Activated naive CD8-positive, alpha-beta T cell treated with anti-CD3 and anti-CD28 coated beads, Interleukin-2, amount 10 ng/mL, durations not matched to agents 7 days and 5 days (primary cell): Measurements from ENCODE around the gene MGAT1. TPM values are rescaled to one million over a fixed set of nuclear protein-coding genes. Genes with fewer than 3 reads are reported as not detected.

Source experiments
- ATAC-seq: fragments of 150-1000 bp; cut with Tn5 transposase; one replicate; pipeline ENCODE4 v1.10.0; 2021; ENCODE audit warnings: low read depth, moderate library complexity
- POLR2A ChIA-PET: fragments of 350-600 bp; sonication (Branson Sonifier 250); formaldehyde crosslinking; loops from one replicate; lab custom pipeline; 2021; ENCODE audit warnings: antibody characterized with exemption; lab: Charles Lee
- DNase-seq: peaks from one replicate; pipeline ENCODE4 v3.0.0; 2021
- H3K27ac Mint-ChIP-seq: one replicate; pipeline ENCODE4 v1.8.0; 2022; ENCODE audit warnings: mild to moderate bottlenecking, mixed read lengths
- H3K27me3 Mint-ChIP-seq: one replicate; pipeline ENCODE4 v1.8.0; 2022; ENCODE audit warnings: mild to moderate bottlenecking, moderate library complexity, mixed read lengths
- H3K36me3 Mint-ChIP-seq: one replicate; pipeline ENCODE4 v1.8.0; 2021; ENCODE audit warnings: mild to moderate bottlenecking, mixed read lengths
- H3K4me1 Mint-ChIP-seq: one replicate; pipeline ENCODE4 v1.8.0; 2021; ENCODE audit warnings: mixed read lengths
- H3K4me3 Mint-ChIP-seq: one replicate; pipeline ENCODE4 v1.8.0; 2022; ENCODE audit warnings: mild to moderate bottlenecking, moderate library complexity, mixed read lengths
- H3K9me3 Mint-ChIP-seq: one replicate; pipeline ENCODE4 v1.8.0; 2021; ENCODE audit warnings: mixed read lengths
- total RNA-seq, 2 experiments: library from RNA; stranded (reverse); gene quantifications; one replicate each; pipeline ENCODE4 v1.2.3, GENCODE V29; 2021

Gene MGAT1
- total RNA-seq, 2 experiments from 2014 or later, result 177 to 186 TPM

- ATAC-seq, result no peak
- Mint-ChIP-seq H3K36me3 (no peaks in the 10 kb centered on the region), H3K4me3 (no peak overlapping the region), H3K4me1 (peaks cover 14% of the 10 kb centered on the region), H3K27ac (no peak overlapping the region), H3K27me3 (no peaks in the 10 kb centered on the region), H3K9me3 (no peaks in the 10 kb centered on the region)
- POLR2A ChIA-PET, result interaction anchor here (1.1 kb wide), 1 partner anchor 10 kb away, joined by 3 read pairs; no protein-coding TSS in a partner anchor
- DNase-seq, result no peak
Observed at GRCh38 chr5:180820788-180821321, 18.2 kb upstream of the MGAT1 start.

DNA sequence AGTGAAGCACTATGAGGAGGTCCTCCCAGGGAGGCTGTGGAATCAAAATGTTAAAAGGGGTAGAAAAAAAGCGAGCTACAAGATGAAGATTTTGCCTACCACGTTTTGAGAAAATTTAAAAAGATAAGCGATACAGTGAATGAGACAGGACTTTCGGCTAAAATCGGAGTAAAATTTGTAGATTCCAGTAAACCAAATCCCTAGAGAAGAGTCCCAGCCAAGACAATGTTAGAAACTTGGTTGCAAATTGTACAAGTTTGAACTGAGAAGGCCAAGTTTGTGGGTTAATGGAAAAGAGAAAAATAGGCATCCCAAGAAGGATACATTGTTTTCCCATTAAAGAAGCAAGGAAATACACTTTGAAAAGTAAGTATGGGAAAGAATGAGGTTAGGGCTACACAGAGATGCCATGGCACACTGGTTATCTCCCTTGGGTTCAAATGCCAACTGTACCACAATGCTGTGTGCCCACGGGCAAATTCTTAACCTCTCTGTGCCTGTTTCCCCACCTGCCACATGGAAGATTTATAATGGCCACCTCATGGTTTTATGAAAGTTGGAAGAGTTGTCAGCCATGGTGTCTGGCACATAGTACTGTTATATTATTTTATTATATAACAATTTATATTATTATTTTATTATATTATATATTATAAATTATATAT, 16.2 kb upstream of the MGAT1 start:
- DNase-seq, result no peak
- Mint-ChIP-seq H3K4me1 (peaks cover 22% of the 10 kb centered on the region), H3K4me3 (no peak overlapping the region), H3K36me3 (no peaks in the 10 kb centered on the region), H3K9me3 (no peaks in the 10 kb centered on the region), H3K27ac (no peak overlapping the region), H3K27me3 (no peaks in the 10 kb centered on the region)
- POLR2A ChIA-PET, result interaction anchor here (3.3 kb wide), 1 partner anchor 12 kb away, joined by 35 read pairs; no protein-coding TSS in a partner anchor
- ATAC-seq, result no peak

DNA sequence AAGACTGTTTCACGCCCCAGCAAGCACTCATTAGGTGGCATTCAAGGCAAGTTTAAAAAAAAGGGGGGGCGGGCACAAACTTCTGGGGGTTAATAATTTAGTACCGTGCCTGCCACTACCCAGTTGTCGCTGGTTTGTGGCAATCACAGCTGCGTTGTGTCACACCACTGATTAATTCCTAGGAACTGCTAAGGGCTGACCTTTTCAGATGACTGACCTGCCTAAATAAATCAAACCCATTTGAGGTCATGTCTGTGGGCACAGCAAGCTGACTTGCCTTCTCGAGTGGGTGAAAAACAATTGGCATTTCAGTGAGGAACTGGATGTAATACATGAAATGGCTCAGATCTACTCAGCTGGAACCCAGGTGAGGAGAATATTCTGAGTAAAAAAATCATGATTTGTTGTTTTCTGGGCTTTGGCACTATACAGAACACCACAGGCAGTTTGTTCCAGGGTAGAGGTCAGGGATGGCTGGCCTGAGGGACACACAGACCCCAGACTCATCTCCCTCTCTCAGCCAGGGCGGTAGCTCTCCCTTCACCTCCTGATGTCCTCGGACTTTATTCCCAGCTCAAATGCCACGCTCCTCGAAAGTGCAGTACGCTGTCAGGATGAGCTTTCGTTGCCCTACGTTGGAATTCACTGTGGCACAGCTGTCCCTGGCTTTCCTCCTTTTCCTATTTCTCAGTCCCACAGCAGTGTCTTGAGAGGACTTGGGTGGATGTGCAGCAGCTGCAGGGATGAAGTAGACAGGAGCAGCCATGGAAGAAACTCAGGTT, 15.5 kb upstream of the MGAT1 start:
- no peak overlapping the region for H3K4me3 Mint-ChIP-seq
- no peaks in the 10 kb centered on the region for H3K36me3 Mint-ChIP-seq
- ATAC-seq (no peak), DNase-seq (no peak)
- no peaks in the 10 kb centered on the region for H3K27me3 Mint-ChIP-seq
- POLR2A ChIA-PET, result interaction anchor here (0.9 to 3.3 kb wide), 3 partner anchors 13 to 16 kb away, joined by 3 to 35 read pairs (median 5); no protein-coding TSS in a partner anchor
- no peak overlapping the region for H3K27ac Mint-ChIP-seq
- H3K9me3 Mint-ChIP-seq, result no peaks in the 10 kb centered on the region
- H3K4me1 Mint-ChIP-seq, result peaks cover 27% of the 10 kb centered on the region

DNA sequence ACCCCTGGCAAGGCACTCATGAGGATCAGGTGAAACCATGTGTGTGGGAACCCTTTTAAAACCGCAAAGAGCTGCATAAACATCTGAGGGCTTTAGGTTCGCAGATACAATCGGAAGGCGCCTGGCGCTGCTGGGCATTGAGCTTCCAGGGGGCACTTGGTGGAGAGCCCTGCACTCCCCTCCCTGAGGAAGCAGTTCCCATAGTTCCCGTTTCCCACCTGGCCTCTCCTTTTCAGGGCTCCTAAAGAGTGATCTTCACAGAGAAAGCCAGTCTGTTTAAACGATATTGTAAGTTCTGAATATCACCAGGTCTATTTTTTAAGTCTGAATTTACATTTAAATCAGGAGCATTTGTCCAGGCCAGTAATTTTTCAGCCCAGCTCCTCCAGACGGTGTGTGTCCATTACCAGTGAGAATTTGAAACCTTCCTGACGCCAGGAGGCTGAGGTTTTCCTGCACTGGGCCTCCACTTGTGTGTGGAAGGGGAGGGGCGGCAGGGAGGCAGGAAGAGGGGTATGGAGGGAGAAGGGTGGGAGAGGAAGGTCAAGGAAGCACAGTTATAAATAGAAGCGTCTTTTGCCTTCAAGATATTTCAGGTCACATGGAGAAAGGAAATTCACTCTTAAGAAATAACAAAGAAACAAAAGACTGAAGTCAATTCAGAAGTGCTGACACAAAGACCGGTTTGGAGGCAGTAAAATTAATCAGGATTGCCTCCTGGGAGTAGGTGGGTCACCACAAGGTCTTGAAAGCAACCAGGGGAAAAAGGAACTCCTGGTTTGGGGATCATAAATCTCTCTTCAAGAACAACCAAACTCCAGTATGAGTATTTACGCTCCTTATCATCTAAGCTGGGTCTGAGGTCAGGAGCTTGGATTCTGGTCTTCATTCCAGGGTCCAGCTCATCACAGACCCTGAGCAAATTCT, 14.3 kb upstream of the MGAT1 start:
- H3K36me3 Mint-ChIP-seq, result no peaks in the 10 kb centered on the region
- DNase-seq, result no peak
- peaks cover 32% of the 10 kb centered on the region for H3K4me1 Mint-ChIP-seq
- POLR2A ChIA-PET, result interaction anchor here (0.6 to 3.3 kb wide), 6 partner anchors 10 to 390 kb away, joined by 3 to 35 read pairs (median 4); partner anchors contain the start of gene MGAT1
- no peaks in the 10 kb centered on the region for H3K27me3 Mint-ChIP-seq
- H3K27ac Mint-ChIP-seq, result peak overlapping the region; percentile 9
- peak; percentile 52 for ATAC-seq
- H3K9me3 Mint-ChIP-seq, result no peaks in the 10 kb centered on the region
- H3K4me3 Mint-ChIP-seq, result peak overlapping the region; percentile 11

DNA sequence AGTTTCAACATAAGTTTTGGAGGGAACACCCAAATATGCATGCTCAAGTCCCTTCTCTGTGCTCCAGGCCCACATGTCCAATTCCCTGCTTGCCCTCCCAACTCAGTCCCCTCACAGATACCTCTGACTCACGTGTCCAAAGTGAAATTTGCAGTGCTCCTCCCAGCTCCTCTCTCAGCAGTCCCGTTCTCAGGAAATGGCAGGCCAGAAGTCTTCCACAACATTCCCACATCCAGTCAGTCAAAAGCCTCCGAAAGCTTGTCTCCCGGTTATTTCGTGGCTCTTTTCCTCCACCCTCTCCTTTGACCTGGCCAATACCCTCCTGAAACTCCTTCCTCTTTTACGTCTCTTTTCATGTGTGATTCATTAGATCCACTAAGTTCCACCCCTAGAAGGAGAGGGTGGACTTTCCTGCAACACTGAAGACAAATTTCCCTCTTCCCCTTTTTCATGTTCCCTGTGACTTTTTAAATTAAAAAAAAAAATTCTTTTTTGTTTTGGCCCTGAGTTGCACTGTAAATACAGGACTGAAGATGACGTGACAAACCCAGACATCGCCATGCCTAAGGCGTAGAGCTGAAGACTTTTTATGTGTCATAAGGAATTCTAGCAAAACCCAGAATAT, 12.8 kb upstream of the MGAT1 start:
- Mint-ChIP-seq H3K27me3 (no peaks in the 10 kb centered on the region), H3K4me1 (peaks cover 38% of the 10 kb centered on the region), H3K36me3 (no peaks in the 10 kb centered on the region), H3K9me3 (no peaks in the 10 kb centered on the region), H3K4me3 (no peak overlapping the region), H3K27ac (no peak overlapping the region)
- no peak for DNase-seq
- POLR2A ChIA-PET, result interaction anchor here (2.2 to 5.9 kb wide), 2 partner anchors 13 to 16 kb away, joined by 5 to 110 read pairs; partner anchors contain the start of gene MGAT1
- no peak for ATAC-seq

DNA sequence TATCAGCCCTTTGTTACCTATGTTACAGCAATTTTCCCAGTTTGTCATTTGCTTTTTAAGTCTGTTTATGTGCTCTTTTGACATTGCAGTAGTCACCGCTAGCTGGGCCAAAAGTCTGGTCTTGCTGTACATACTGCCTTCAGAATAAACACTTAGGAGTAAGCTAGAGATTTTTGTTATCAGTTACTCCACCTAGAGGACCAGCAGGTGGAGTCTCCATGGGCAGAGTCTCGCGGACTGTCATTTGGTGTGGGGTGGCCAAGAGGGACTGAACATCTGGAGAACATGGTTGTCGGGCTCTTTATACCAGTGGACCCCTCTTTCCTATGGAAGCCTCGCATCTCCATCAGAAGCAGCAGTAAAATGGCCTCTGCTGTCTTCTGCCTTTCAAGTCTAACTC, 10.8 kb upstream of the MGAT1 start:
- H3K27me3 Mint-ChIP-seq, result no peaks in the 10 kb centered on the region
- no peaks in the 10 kb centered on the region for H3K9me3 Mint-ChIP-seq
- H3K4me3 Mint-ChIP-seq, result no peak overlapping the region
- H3K27ac Mint-ChIP-seq, result no peak overlapping the region
- DNase-seq, result no peak
- peaks cover 2% of the 10 kb centered on the region for H3K36me3 Mint-ChIP-seq
- ATAC-seq, result no peak
- POLR2A ChIA-PET, result interaction anchor here (1.2 to 5.9 kb wide), 2 partner anchors 10 to 18 kb away, joined by 3 to 110 read pairs; no protein-coding TSS in a partner anchor
- H3K4me1 Mint-ChIP-seq, result peaks cover 41% of the 10 kb centered on the region

DNA sequence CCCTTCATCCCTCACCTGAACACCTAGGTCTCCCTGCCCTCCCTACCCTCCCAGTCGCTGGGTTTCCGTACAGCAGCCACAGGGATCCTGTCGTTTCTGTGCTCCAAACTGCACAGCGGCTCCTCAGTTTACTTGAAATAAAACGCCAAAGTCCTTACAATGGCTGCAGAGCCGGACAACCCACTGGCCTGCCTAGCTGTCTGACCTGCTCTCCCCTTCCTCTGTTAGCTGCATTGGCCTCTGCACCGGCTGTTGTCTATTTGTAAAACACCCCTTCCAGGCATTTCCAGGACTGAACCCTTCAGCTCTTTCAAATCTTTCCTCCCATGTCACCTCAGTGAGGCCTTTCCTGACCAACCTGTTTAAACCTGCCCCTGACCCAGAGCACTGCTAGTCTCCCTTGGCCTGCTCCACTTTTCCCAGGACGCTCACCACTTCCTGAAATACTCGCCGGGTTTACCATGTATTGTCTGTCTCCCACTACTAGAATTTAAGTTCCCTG, 9.1 kb upstream of the MGAT1 start:
- peaks cover 14% of the 10 kb centered on the region for H3K36me3 Mint-ChIP-seq
- H3K27ac Mint-ChIP-seq, result peak overlapping the region; percentile 93
- ATAC-seq (no peak), DNase-seq (no peak)
- H3K9me3 Mint-ChIP-seq, result no peaks in the 10 kb centered on the region
- H3K4me3 Mint-ChIP-seq, result peak overlapping the region; percentile 85
- H3K27me3 Mint-ChIP-seq, result no peaks in the 10 kb centered on the region
- peaks cover 51% of the 10 kb centered on the region for H3K4me1 Mint-ChIP-seq
- POLR2A ChIA-PET, result interaction anchor here (1.6 to 5.9 kb wide), 3 partner anchors 14 to 49 kb away, joined by 9 to 110 read pairs (median 21); partner anchors contain the start of gene ZFP62

DNA sequence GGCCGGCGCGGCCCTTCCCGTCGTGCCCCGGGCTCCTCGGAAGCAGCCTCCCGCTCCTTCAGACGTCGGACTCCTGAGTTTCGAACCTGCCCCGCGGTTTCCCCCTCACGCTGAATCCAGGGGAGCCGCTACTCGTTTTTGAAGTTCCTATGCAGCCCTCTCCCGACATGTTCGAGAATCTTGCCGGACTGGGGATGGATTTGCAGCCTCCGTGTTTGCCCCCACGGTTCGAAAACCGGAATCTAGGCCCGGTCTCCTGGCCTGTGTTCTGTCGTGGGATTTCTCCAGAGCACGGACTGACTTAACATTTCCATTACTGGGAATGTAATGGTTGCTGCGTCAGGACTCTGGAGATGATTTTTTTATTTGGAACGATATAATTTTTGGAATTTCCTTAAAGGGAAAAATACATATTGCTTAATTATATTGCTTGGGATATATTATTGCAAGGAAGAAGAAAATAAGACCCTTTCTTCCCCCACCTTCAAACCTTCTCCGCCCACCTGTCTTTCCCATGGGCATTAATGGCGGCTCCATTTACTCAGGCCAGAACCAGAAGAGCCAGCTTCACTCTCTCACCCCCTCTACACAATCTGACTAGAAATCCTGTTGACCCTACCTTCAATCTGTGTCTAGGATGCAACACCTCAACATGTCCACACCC, 8.5 kb upstream of the MGAT1 start:
- Mint-ChIP-seq H3K9me3 (no peaks in the 10 kb centered on the region), H3K4me3 (peak overlapping the region; percentile 85), H3K27me3 (no peaks in the 10 kb centered on the region), H3K36me3 (peaks cover 20% of the 10 kb centered on the region), H3K27ac (peak overlapping the region; percentile 93), H3K4me1 (peaks cover 53% of the 10 kb centered on the region)
- ATAC-seq (no peak), DNase-seq (no peak)
- POLR2A ChIA-PET, result interaction anchor here (0.7 to 5.9 kb wide), 12 partner anchors 9 to 451 kb away, joined by 3 to 110 read pairs (median 4); partner anchors contain the start of gene ZFP62

- H3K9me3 Mint-ChIP-seq, result no peaks in the 10 kb centered on the region
- ATAC-seq, result peak; percentile 74
- peak overlapping the region; percentile 88 for H3K4me3 Mint-ChIP-seq
- peak overlapping the region; percentile 100 for H3K27ac Mint-ChIP-seq
- no peaks in the 10 kb centered on the region for H3K27me3 Mint-ChIP-seq
- POLR2A ChIA-PET, result interaction anchor here (0.7 to 5.9 kb wide), 12 partner anchors 9 to 451 kb away, joined by 3 to 110 read pairs (median 4); partner anchors contain the start of gene ZFP62
- peaks cover 57% of the 10 kb centered on the region for H3K4me1 Mint-ChIP-seq
- peak; percentile 96 for DNase-seq
- H3K36me3 Mint-ChIP-seq, result peaks cover 24% of the 10 kb centered on the region
Observed at GRCh38 chr5:180810210-180810958, 7.8 kb upstream of the MGAT1 start.

DNA sequence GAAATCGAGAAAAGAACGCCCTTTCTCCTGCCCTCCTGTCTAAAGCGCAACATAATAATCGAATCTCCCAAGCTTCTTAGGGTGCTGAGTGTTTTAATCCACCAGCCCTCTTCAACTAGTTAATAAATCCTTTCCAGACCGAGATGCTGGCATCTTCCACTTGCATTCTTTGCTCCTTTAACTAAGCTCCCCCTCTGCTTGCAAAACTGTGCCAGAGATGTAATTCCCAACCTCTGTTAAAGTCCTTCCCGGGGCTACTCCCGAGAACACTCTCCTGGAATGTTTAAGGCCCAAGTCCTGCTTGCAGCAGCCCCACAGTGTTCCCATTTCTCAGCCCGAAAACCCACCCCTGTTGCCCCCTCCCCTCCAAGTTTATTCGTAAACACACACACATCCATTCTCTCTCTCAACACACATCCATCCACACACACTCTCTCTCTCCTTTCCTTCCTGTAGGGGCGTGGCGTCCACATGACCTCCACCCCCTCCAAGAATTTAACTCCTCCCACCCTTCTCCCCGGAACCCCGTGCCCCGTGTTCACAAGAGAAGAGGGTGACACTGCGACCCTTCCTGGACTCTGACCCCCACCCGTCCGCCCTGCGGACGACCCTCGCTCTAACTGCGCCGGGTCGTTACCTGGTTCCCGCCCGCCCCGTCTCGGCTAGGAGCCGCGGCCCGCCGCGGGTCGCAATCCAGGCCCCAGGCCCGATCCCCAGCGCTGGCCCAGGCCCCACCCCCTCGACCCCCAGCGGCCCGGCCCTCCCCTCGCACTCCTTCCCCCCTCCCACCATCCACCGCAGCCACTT, 7.0 kb upstream of the MGAT1 start:
- Mint-ChIP-seq H3K4me1 (peaks cover 56% of the 10 kb centered on the region), H3K27ac (peak overlapping the region; percentile 100), H3K27me3 (no peaks in the 10 kb centered on the region), H3K9me3 (no peaks in the 10 kb centered on the region), H3K36me3 (peaks cover 29% of the 10 kb centered on the region), H3K4me3 (peak overlapping the region; percentile 88)
- ATAC-seq (peak; percentile 67), DNase-seq (peak; percentile 97)
- POLR2A ChIA-PET, result interaction anchor here (0.7 to 10.4 kb wide), 10 partner anchors 8 to 433 kb away, joined by 3 to 170 read pairs (median 6); partner anchors contain the start of gene ZFP62
